Large intestine (tissue), 3 donors: ENCODE data around the gene FRMD8. TPM values are rescaled to one million over a fixed set of nuclear protein-coding genes. Genes with fewer than 3 reads are reported as not detected.

Source experiments
- DNase-seq, 2 donors: peaks; one replicate each; pipeline versions ENCODE4 v3.0.0 to v3.0.0-alpha.2; 2013
- H3K27ac ChIP-seq: one replicate; pipeline ENCODE4 v1.5.1; 2013; ENCODE audit warnings: low read length
- H3K27me3 ChIP-seq: 2 replicates; pipeline ENCODE4 v1.6.1; 2013; ENCODE audit warnings: low read length; ENCODE audit not compliant: control insufficient read depth, insufficient read depth
- H3K36me3 ChIP-seq: 2 replicates; pipeline ENCODE4 v1.6.1; 2013; ENCODE audit warnings: low read length; ENCODE audit not compliant: control insufficient read depth, insufficient read depth
- H3K4me1 ChIP-seq: one replicate; pipeline ENCODE4 v1.6.1; 2013; ENCODE audit warnings: low read length; ENCODE audit not compliant: control insufficient read depth, insufficient read depth
- H3K4me3 ChIP-seq: one replicate; pipeline ENCODE4 v1.5.1; 2013; ENCODE audit warnings: low read length
- H3K9me3 ChIP-seq: one replicate; pipeline ENCODE4 v1.6.1; 2013; ENCODE audit warnings: mild to moderate bottlenecking, low read depth, low read length, moderate library complexity; ENCODE audit not compliant: control insufficient read depth
- WGBS: methylation state at CpG from one replicate; pipeline ENCODE4 v1.1.5; 2013; ENCODE audit warnings: low lambda C conversion rate; ENCODE audit not compliant: insufficient coverage; 5-methylcytosine and 5-hydroxymethylcytosine counted together
- polyA plus RNA-seq: library from polyadenylated mRNA; unstranded; fragments of 120-200 nt; gene quantifications from one replicate; pipeline ENCODE4 v1.2.1, GENCODE V29; 2013

FRMD8 gene
- polyA plus RNA-seq, 1 donor = 23.5 TPM

GRCh38 chr11:65382033-65382803, 4.2 kb upstream of the FRMD8 start, which contains the start of gene SLC25A45:
Gene SLC25A45, minus strand, starts transcription at chr11:65382646. Its CDS starts 695 bp downstream, at chr11:65381951.
- Histone ChIP-seq H3K36me3 (peaks cover 2% of the 10 kb centered on the region), H3K27ac (peak within 1 kb of the TSS; percentile 98), H3K4me1 (peaks cover 85% of the 10 kb centered on the region), H3K27me3 (no peaks in the 10 kb centered on the region), H3K4me3 (peak within 1 kb of the TSS; percentile 41), H3K9me3 (no peaks in the 10 kb centered on the region)
- peak; percentile 95 to 97 for DNase-seq
- no CpG with 5 or more reads among the region's 27 CpGs for WGBS

GRCh38 chr11:65382804-65383368, 3.6 kb upstream of the FRMD8 start:
- Histone ChIP-seq H3K27me3 (no peaks in the 10 kb centered on the region), H3K36me3 (peaks cover 2% of the 10 kb centered on the region), H3K4me3 (peak overlapping the region; percentile 41), H3K27ac (peak overlapping the region; percentile 98), H3K4me1 (peaks cover 78% of the 10 kb centered on the region), H3K9me3 (no peaks in the 10 kb centered on the region)
- no peak for DNase-seq
- WGBS = no CpG with 5 or more reads among the region's 12 CpGs

GRCh38 chr11:65383778-65384177, 2.7 kb upstream of the FRMD8 start:
- WGBS = no CpG with 5 or more reads among the region's 6 CpGs
- Histone ChIP-seq H3K4me3 (no peak overlapping the region), H3K9me3 (no peaks in the 10 kb centered on the region), H3K27ac (peak overlapping the region; percentile 98), H3K36me3 (peaks cover 2% of the 10 kb centered on the region), H3K27me3 (no peaks in the 10 kb centered on the region), H3K4me1 (peaks cover 78% of the 10 kb centered on the region)
- DNase-seq = no peak

GRCh38 chr11:65384301-65384889, 2.0 kb upstream of the FRMD8 start:
- peak overlapping the region; percentile 98 for H3K27ac ChIP-seq
- H3K36me3 ChIP-seq = peaks cover 2% of the 10 kb centered on the region
- peaks cover 75% of the 10 kb centered on the region for H3K4me1 ChIP-seq
- H3K9me3 ChIP-seq = no peaks in the 10 kb centered on the region
- H3K4me3 ChIP-seq = no peak overlapping the region
- no CpG with 5 or more reads among the region's 8 CpGs for WGBS
- H3K27me3 ChIP-seq = no peaks in the 10 kb centered on the region
- DNase-seq = no peak

GRCh38 chr11:65388731-65389130, 2.3 kb downstream of the FRMD8 start:
- WGBS = no CpG with 5 or more reads among the region's 4 CpGs
- Histone ChIP-seq H3K4me3 (no peak overlapping the region), H3K4me1 (peaks cover 39% of the 10 kb centered on the region)

GRCh38 chr11:65389294-65389980, 3.0 kb downstream of the FRMD8 start:
- WGBS = no CpG with 5 or more reads among the region's 20 CpGs
- H3K36me3 ChIP-seq = peaks cover 44% of the 10 kb centered on the region
- H3K4me3 ChIP-seq = no peak overlapping the region
- no peak for DNase-seq
- H3K4me1 ChIP-seq = peaks cover 32% of the 10 kb centered on the region
- no peak overlapping the region for H3K27ac ChIP-seq
- H3K27me3 ChIP-seq = no peaks in the 10 kb centered on the region
- no peaks in the 10 kb centered on the region for H3K9me3 ChIP-seq

More at GRCh38 chr11:65388731-65389130, 2.3 kb downstream of the FRMD8 start:
- Histone ChIP-seq H3K9me3 (no peaks in the 10 kb centered on the region), H3K36me3 (peaks cover 37% of the 10 kb centered on the region), H3K27me3 (no peaks in the 10 kb centered on the region), H3K27ac (no peak overlapping the region)
- DNase-seq = no peak

GRCh38 chr11:65390099-65390941, 3.9 kb downstream of the FRMD8 start:
- H3K4me3 ChIP-seq = no peak overlapping the region
- H3K9me3 ChIP-seq = no peaks in the 10 kb centered on the region
- H3K4me1 ChIP-seq = peaks cover 24% of the 10 kb centered on the region
- H3K36me3 ChIP-seq = peaks cover 50% of the 10 kb centered on the region
- no peak overlapping the region for H3K27ac ChIP-seq
- H3K27me3 ChIP-seq = no peaks in the 10 kb centered on the region
- WGBS = no CpG with 5 or more reads among the region's 21 CpGs
- no peak for DNase-seq

GRCh38 chr11:65390996-65391395, 4.6 kb downstream of the FRMD8 start:
- Histone ChIP-seq H3K9me3 (no peaks in the 10 kb centered on the region), H3K4me1 (peaks cover 18% of the 10 kb centered on the region), H3K4me3 (no peak overlapping the region), H3K27me3 (no peaks in the 10 kb centered on the region), H3K27ac (no peak overlapping the region), H3K36me3 (peaks cover 57% of the 10 kb centered on the region)
- no peak for DNase-seq
- no CpG with 5 or more reads among the region's 9 CpGs for WGBS

- H3K27me3 ChIP-seq = no peaks in the 10 kb centered on the region
- no peak overlapping the region for H3K27ac ChIP-seq
- H3K4me3 ChIP-seq = no peak overlapping the region
- DNase-seq = no peak
- peaks cover 15% of the 10 kb centered on the region for H3K4me1 ChIP-seq
- peaks cover 69% of the 10 kb centered on the region for H3K36me3 ChIP-seq
- no CpG with 5 or more reads among the region's 13 CpGs for WGBS
- H3K9me3 ChIP-seq = no peaks in the 10 kb centered on the region
Measured at GRCh38 chr11:65392186-65392829, 5.9 kb downstream of the FRMD8 start.
